GM04504 (cell line): Measurements from ENCODE around the gene CLIC1.
A peak's percentile ranks its signal among the peaks of the same experiment; 100 is the strongest.
"Not testable (repeated sequence)": the region's sequence is repeated elsewhere in the genome, so short reads cannot be mapped to it uniquely, and the experiment has no call there.

Source experiments
- DNase-seq: peaks from one replicate; pipeline ENCODE4 v3.0.0-alpha.2; 2012; ENCODE audit warnings: low read depth

The CLIC1 gene

DNA sequence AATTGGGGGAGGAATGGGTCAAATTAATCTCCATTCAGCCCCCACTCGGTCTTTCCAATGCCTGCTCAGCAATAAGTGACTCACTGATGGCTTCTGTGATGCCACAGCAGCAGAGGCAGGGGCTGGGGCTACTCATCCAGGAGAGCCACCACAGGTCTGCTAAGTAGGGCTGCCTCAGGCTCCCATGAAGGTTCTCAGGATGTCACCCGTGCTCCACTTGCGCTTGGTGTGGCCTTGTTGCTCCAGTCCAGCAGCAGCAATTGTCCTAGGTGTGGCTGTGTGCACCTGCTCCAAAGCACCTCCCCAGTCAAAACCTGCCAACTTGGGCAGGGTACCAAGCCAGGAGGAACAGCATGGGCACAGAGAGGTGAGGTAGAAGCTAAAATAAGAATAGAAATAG, 14.2 kb downstream of the CLIC1 start:
- no peak for DNase-seq

DNA sequence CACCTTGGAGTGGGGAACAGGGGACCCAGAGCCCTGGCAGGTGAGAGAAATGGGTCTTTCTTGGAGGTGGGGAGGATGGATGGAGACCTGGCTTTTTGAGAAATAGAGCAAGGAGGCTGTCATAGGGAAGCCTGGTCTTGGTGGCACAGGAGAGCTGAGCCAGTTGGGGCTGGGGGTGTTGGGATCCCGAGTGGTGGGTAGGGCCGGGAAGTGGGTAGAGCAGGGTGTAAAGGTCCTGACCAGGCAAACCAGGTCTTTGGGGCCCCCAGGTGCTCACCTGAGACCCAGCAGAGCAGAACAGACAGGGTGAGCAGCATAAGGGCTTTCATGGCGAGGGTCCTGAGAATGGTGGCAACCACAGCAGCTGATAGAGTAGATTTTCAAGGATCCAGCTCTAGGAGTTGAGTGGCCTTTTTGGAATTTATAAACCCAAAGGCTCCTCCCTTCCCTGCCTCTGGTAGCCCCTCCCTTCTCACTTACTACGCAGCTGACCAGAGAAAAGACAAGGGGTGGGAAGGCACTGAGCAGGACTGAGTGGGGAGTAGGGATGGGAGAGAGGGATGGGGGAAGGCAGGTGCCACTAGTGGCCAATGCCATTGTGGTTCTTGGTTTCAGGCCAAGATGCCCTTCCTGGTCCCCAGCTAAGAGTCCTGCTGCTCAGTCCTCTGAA, 14.8 kb downstream of the CLIC1 start, which contains the start of gene LY6G6C:
TSS of gene LY6G6C (minus strand) at position 396 of the 670 bp plus-strand sequence. CDS start at position 329, 67 bp downstream.
- no peak for DNase-seq

DNA sequence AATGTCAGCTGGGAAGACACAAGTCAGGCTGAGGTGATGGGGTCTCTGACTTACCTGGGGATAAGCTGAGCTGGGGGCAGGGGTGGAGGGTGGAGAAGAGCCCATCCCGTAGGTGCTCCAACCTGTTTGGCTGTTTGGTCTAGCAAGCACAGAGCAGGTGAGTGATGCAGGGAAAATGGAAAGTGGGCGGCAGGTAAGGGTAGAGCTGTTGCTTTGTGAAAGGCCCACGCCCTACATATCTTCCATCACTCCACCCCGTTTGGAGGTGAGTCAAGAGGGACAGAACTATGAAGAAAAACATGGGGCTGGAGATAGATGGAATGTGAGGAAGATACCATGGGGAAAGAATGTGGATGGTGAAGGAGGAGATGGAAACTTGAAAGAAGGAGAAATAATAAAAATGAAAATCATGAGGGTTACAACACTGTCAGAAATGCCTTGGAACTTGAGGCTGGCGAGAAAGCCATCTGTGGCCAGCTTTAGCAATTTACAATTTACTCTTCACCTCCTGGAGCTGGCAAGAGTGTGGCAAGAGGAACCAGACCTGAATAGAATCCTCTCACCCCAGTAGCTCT, 16.0 kb downstream of the CLIC1 start:
- no peak for DNase-seq

DNA sequence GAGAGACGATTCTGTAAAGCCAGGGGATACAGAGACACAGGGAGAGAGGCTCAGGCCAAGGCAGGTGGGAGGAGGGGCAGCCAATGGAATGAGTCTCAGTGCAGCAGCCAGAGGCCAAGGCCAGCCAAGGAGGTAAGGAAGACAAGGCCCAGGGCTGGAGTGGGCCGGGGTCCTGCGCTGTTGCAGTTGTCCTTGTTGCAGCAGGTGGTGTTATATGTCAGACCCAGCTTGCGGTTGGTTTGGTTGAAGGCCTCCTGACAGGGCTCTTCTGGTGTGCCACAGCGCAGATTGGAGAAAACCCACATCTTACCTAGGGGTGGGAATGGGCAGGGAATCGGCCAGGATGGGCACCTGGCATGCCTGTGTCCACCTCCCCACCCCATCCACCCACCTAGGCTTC, 17.3 kb downstream of the CLIC1 start:
- no peak for DNase-seq

DNA sequence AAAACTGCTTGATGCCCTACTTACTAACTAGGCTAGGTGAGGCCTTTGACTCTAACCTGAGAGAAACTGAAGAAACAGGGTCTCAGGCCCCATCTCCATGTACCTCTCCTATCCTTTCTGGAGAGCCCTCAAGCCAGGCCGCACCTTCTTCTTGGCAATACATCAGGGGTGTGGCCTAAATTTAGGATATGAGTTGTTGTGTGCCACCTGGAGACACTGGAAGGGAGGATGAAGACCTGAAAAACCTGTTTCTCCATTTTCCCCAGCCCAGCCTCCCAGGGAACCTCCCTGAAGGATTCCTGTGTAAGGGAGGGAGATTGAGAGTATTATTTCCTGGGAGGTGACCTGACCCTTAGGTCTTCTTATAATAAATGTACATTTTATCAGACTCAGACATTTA, 18.1 kb downstream of the CLIC1 start:
- no peak for DNase-seq

DNA sequence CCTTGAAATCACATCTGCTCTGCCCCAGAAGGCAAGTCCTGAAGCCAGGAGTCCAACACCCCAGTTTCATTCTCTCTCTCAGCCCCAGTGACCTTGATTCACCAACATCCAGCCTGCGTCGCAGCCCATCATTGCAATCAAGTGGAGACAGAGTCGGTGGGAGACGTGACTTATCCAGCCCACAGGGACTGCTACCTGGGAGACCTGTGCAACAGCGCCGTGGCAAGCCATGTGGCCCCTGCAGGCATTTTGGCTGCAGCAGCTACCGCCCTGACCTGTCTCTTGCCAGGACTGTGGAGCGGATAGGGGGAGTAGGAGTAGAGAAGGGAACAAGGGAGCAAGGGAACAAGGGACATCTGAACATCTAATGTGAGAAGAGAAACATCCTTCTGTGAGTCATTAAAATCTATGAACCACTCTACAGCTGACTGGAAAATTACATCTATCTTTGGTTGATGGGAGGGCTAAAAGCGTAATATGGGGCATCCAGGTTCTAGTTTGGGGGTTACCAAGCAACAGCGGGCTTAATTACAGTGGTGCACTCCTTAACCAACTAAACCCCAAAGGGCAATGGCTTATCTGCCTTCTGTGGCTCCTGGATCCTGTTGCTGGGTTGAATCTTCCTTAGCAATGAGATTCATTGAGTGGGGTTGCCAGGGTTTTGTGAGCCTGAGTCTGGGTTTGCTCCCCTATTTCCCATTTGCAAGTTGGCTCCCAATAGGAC, 18.7 kb downstream of the CLIC1 start:
- DNase-seq: no peak

DNA sequence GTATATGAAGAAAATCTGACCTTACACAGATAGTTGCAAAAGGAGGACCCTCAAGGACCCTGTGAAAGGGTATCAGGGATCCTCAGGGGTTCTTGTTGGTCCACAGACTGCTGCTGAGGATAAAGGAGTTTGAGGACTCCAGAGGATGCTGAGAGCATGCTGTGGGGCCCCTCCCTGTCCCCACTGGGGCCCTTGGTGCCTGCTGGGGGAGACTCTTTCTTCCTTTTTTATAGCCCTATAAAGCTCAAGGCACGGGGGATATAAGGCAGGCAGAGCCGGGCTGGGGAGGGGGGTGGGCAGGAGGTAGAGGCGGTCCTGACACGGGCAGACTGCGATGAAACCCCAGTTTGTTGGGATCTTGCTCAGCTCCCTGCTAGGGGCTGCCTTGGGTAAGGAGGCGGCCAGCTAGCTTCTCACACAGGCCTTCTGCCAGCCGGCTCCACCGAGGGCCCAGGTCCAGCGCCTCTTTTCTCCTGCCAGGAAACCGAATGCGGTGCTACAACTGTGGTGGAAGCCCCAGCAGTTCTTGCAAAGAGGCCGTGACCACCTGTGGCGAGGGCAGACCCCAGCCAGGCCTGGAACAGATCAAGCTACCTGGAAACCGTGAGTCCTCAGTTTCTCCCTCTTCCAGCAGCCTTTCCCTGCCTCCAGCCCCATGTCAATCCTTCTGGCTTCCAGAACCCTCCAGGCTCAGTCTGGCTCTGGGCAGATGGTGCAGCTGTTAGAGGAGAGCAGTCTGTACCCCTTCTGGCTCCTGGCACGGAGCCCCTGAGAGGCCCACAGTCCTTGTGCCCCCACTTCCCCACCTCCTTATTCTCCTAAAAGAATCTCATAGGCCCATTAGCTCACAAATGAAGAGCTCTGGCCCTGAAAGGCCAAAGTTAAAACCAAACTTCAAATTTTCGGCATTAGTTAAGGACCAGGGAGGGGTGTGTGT, 21.0 kb downstream of the CLIC1 start, which contains the start of gene LY6G6D:
TSS of gene LY6G6D (plus strand) at position 327 of the 937 bp plus-strand sequence. CDS start at position 335, 8 bp downstream.
- no peak for DNase-seq

DNA sequence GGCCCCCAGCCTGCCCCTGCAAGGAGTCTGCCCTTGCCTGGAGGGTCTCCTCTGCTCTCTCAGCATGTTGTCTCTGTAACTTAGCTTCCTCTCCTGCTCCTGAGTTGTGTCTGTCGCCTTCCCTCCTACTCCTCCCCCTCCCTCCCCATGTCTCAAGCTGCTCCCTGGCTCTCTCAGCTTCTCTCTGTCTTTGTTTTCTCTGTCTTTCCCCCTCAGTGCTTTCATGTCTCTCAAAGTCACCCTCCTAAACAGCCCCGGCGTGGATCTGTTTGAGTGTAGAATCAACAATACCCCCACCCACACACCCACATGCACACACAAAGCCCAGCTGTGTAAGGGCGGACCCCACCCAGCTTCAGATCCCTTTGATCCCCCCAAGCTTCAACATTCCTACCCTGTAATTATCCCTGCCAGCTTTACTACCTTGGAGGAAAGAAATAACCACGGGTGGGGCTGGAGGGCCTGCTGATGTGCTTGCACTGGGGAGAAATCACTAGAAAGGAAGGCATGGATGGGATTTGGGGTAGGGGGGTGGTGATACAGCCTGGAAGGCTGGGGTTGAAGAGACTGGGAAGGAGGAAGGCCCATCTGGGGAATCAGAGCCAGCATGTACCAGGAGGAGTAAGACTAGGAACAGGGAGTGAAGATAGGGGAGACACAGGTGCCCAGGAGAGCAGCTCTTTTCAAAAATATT, 22.2 kb downstream of the CLIC1 start:
- DNase-seq: no peak

DNA sequence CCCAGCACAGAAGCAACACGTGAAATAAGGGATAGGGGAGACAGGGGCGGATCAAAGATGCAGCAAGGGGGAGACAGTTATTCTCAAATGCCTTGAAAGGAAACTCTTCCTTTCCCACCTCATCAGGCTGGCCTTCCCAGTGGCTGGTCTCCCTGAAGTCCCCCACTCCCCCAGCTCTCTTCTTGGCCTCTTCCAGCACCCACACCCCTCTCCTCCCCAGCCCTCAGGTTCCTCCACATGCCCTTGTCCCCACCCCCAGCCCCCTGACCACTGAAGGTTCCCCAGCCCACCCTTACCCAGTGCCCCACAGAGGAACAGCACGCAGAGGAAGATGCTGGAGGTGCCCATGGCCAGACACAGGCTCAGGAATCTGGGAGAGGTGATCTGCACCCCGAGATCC, 22.9 kb downstream of the CLIC1 start:
- DNase-seq: no peak

DNA sequence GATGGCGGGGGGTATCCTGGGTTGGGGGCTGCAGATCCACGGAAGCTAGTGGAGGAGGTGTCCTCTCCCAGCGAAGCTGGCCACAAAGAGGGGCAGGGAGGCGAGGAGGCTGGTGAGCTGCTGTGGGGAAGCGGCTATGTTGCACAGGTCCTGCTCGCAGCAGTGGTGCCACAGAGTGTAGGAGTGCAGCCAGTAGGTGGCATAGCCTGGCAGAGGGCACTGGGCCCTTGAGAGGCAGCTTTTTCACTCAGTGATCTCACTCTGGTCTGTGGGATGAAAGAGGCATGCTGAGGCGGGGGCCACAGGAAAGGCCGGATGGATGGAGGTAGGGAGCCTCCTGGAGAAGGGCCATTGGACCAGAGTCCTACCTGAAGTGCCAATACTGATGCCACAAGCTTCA, 24.0 kb downstream of the CLIC1 start:
- no peak for DNase-seq

DNA sequence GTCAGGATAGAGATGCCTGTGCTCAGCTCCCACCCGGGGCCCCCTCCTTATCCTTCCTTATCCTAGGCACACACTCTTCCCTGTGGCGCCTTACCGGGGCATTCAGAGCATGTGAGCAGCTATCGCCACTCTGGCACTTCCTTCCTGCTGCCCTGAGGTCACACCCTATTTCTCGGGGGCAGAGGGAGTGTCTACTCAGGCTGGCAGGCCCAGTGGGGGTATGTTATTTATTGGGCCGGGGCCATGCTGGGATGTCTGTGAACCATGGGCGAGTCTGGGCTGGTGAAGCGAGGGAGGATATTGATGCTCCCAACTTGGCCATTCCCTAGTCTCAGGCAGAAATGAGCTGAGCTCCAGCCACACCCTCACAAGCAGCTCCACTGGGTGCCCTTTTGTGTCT, 25.1 kb downstream of the CLIC1 start:
- DNase-seq: no peak

DNA sequence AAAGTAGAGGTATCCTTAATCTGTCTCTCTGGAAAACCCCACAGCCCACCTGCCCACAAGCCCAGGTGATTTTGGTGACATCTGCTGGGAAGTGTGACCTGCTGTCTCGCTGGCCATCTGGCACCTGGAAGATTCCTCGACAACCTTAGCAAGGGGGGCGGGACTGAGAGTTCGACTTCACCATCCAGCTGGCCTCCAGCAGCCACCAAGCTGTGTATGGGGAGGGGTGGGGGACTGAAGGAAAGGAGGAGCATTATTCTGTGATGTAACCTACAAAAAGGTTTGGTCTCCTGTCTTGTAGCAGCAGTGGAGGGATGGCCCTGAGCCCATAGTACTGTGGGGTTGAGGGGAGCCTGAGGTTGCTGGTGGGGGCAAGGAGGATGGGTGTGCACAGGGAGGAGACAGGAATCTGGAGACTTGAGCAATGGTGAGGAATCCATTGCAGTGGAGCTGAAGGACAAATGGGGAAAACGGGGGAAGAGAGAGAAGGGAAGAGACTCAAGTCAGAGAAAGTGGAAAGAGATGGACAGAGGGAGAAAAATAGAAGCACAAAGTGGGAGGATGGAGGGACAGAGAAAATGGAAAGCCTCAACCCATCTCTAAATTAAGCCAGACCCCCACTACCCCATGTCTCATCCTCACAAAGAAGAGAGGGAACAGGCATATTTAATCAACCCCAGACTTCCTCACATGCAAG, 25.7 kb downstream of the CLIC1 start:
- DNase-seq: no peak

DNA sequence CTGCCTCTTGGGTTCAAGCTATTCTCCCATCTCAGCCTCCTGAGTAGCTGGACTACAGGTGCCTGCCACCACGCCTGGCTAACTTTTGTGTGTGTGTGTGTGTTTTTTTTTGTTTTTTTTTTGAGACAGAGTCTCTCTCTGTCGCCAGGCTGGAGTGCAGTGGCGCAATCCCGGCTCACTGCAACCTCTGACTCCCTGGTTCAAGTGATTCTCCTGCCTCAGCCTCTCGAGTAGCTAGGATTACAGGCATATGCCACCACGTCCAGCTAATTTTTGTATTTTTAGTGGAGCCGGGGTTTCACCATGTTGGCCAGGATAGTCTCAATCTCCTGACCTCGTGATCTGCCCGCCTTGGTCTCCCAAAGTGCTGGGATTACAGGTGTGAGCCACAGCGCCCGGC, 27.2 kb downstream of the CLIC1 start:
- not testable (repeated sequence) for DNase-seq

DNA sequence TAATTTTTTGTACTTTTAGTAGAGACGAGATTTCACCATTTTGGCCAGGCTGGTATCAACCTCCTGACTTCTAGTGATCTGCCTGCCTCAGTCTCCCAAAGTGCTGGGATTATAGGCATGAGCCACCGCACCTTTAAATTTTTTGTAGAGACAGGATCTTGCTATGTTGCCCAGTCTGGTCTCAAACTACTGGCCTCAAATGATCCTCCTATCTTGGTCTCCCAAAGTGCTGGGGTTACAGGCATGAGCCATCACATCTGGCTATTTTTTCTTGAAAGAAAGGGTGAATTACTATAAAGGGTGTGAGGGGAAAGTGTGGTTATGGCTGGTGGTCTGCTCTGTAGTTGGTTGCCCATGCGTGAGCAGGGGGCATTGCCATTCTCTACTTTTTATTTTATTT, 28.1 kb downstream of the CLIC1 start:
- DNase-seq: no peak

DNA sequence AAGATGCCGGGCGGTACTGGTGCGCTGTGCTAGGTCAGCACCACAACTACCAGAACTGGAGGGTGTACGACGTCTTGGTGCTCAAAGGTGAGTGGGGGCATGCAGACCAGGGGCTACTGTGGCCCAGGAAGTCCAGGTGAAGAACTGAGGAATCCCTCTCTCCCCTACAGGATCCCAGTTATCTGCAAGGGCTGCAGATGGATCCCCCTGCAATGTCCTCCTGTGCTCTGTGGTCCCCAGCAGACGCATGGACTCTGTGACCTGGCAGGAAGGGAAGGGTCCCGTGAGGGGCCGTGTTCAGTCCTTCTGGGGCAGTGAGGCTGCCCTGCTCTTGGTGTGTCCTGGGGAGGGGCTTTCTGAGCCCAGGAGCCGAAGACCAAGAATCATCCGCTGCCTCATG, 28.6 kb downstream of the CLIC1 start:
- no peak for DNase-seq

DNA sequence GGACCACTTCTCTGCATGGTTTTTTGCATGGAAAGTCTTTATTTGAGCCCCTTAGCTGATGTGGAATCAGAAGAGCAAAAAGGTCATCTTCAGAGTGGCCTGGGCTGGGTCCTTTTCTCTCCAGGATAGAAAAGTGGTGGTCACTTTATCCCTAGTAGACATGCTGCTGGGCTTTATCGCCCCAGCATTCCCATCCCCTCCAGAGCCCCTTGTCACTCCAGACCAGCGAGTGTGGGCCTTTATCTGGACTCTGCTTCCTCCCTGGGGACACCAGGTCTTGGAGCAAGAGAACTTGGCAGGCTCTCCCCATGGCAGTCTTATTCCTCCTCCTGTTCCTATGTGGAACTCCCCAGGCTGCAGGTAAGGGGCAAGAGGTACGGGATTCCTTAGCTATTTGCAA, 29.7 kb downstream of the CLIC1 start, which contains the start of gene LY6G6F:
TSS of gene LY6G6F (plus strand) at position 268 of the 400 bp plus-strand sequence. CDS start at position 309, 41 bp downstream.
- DNase-seq: no peak

DNA sequence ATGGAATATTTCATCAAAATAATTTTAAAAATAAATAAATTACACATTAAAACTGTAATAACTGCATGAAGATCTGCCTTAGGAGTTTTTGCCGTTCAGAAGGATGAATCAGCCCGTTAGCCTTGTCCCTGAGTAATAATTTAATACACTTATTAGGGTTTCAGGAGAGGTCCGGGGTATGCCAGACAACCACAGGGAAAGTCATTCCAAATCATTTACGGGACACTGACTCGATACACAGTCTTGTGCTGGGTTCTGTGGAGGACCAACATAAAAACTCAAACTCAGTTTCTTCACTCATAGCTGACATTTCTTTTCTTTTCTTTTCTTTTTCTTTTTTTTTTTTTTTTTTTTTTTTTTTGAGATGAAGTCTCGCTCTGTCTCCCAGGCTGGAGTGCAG, 30.4 kb downstream of the CLIC1 start:
- no peak for DNase-seq

DNA sequence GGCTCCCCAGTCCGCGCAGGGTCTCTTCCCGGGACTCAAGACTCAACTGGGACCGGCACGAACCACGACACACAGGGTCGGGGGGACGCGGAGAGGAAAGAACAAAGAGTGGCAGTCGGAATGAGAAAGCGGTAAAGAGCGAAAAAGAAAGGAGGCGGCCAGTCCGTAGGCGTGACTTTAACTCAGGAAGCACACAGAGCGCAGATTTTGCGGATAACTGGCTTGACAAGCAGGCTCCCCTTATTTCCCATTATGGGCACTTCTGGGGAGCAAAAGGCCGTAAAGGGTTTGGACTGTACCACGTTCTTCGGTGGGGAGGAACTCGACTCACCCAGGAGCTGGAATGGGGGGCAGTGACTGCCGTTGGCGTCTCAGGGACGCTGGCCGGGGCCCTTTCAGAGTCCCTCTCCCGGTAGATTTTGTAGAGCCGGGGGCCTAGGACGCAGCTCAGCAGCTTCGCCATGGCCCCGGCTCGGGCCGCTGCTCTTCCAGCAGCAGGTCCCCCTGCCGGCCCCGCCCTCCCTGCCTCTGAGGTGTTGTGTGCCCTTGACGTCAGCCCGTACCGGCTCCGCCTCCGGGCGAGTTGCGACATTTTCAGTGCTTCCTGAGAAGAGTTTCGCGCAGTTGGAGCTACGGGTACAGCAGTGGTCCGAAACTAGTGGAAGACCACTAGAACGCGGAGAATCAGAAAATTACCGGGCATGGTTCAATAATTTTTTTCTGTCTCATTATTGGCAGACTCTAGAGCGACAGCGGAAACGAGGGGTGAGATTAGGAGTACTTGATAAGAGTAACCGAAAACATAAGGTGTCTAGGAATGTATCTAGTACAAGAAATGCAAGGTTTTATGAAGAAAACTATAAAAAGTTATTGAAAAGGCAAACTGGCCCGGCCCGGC, 33.3 kb downstream of the CLIC1 start, which contains the start of gene ABHD16A:
TSS of gene ABHD16A (minus strand) at position 506 of the 898 bp plus-strand sequence. CDS start at position 463, 43 bp downstream.
- peak; percentile 96 for DNase-seq

DNA sequence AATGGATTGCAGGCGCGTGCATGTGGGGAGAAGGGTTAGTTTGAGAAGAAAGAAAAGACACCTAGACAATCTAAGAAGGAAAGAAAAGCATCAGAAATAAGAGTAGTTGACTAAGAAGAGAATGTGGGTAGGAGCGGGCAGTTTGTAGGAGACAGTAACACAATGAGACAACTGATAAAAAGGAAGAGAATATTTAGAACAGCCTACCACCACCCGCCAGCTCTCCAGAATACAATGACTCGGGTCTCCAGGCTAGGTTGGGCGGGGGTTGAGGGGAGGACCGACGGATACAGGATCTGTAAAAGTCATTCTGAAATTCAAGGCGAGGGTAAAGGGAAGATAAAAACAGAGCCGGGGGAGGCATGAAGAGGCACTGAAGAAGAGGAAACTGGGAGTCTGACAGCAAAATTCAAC, 33.9 kb downstream of the CLIC1 start:
- no peak for DNase-seq
